22Rv1 (cell line): Measurements from ENCODE around the gene YES1.

Experiments
- ZFX ChIP-seq: fragments of 450-650 bp; IDR thresholded peaks from 2 replicates; pipeline ENCODE4 v1.6.1; 2017; ENCODE audit warnings: antibody characterized with exemption, borderline replicate concordance
- TF ChIP-seq, protein P1 (sequence below): fragments of 450-650 bp; IDR thresholded peaks from 2 replicates; pipeline ENCODE4 v1.5.1; 2017; ENCODE audit warnings: mild to moderate bottlenecking

- TF ChIP-seq, protein P1, sequence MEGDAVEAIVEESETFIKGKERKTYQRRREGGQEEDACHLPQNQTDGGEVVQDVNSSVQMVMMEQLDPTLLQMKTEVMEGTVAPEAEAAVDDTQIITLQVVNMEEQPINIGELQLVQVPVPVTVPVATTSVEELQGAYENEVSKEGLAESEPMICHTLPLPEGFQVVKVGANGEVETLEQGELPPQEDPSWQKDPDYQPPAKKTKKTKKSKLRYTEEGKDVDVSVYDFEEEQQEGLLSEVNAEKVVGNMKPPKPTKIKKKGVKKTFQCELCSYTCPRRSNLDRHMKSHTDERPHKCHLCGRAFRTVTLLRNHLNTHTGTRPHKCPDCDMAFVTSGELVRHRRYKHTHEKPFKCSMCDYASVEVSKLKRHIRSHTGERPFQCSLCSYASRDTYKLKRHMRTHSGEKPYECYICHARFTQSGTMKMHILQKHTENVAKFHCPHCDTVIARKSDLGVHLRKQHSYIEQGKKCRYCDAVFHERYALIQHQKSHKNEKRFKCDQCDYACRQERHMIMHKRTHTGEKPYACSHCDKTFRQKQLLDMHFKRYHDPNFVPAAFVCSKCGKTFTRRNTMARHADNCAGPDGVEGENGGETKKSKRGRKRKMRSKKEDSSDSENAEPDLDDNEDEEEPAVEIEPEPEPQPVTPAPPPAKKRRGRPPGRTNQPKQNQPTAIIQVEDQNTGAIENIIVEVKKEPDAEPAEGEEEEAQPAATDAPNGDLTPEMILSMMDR: no peak
- no peak for TF ChIP-seq ZFX
These were observed 37.0 kb upstream of the YES1 start for GRCh38 chr18:849021-849420.
